SK-N-SH (cell line): ENCODE data around the gene C1QC. TPM values are rescaled to one million over a fixed set of nuclear protein-coding genes. Genes with fewer than 3 reads are reported as not detected.

Experiments used
- CTCF ChIA-PET: fragments of 300-600, 350-600 bp; formaldehyde crosslinking; extraction: SDS; loops from one replicate; lab custom pipeline; 2021; lab: Yijun Ruan, JAX
- POLR2A ChIA-PET: fragments of 350-600 bp; sonication (Branson Sonifier 250); formaldehyde crosslinking; extraction: SDS; loops from one replicate; lab custom pipeline; 2020; ENCODE audit warnings: antibody characterized with exemption, inconsistent platforms; lab: Yijun Ruan, JAX
- DNase-seq: peaks from one replicate; pipeline ENCODE4 v3.0.0; 2012
- H2AFZ ChIP-seq: fragments of 200-600 bp; sonication (generic); 2 replicates; pipeline ENCODE4 v1.8.1; 2016; ENCODE audit warnings: antibody characterized with exemption, mild to moderate bottlenecking, low read depth
- H3F3A ChIP-seq: fragments of 200-600 bp; sonication (generic); replicated peaks from 2 replicates; pipeline ENCODE3; 2016; ENCODE audit warnings: antibody characterized with exemption, mild to moderate bottlenecking; ENCODE audit not compliant: insufficient read depth
- H3K27ac ChIP-seq, 2 experiments: fragments of 200-500 bp in 1 of 2; fragments of 200-600 bp in 1 of 2; sonication (Bioruptor generic) in 1 of 2; sonication (generic), shearing (Covaris generic) in 1 of 2; 2 replicates each; pipeline versions ENCODE4 v1.5.1 to v1.6.1; 2014 to 2016; ENCODE audit warnings: low read depth in 2 of 2, inconsistent platforms in 1 of 2, low read length in 1 of 2, mild to moderate bottlenecking in 1 of 2, mixed read lengths in 1 of 2
- H3K27me3 ChIP-seq: fragments of 200-600 bp; sonication (generic), shearing (Covaris generic); 2 replicates; pipeline ENCODE4 v1.6.1; 2016; ENCODE audit warnings: mixed run types; ENCODE audit not compliant: insufficient read depth
- H3K36me3 ChIP-seq, 2 experiments: fragments of 200-500 bp in 1 of 2; fragments of 200-600 bp in 1 of 2; sonication (Bioruptor generic) in 1 of 2; sonication (generic) in 1 of 2; replicated peaks in 1 of 2; 2 replicates each; pipeline versions ENCODE3 to v1.5.1; 2014 to 2016; ENCODE audit warnings: low read length in 1 of 2, mild to moderate bottlenecking in 1 of 2; ENCODE audit not compliant: insufficient read depth in 2 of 2, control insufficient read depth in 1 of 2
- H3K4me1 ChIP-seq, 2 experiments: fragments of 200-500 bp in 1 of 2; fragments of 200-600 bp in 1 of 2; sonication (Bioruptor generic) in 1 of 2; sonication (generic), shearing (Covaris generic) in 1 of 2; 2 replicates each; pipeline versions ENCODE4 v1.5.1 to v1.6.1; 2014 to 2016; ENCODE audit warnings: low read depth in 1 of 2, low read length in 1 of 2, mixed run types in 1 of 2; ENCODE audit not compliant: insufficient read depth in 2 of 2, control insufficient read depth in 1 of 2
- H3K4me2 ChIP-seq: fragments of 200-600 bp; sonication (generic), shearing (Covaris generic); 2 replicates; pipeline ENCODE4 v1.6.1; 2017; ENCODE audit warnings: mixed run types
- H3K4me3 ChIP-seq, 2 experiments: fragments of 200-500 bp in 1 of 2; fragments of 200-600 bp in 1 of 2; sonication (Bioruptor generic) in 1 of 2; sonication (generic), shearing (Covaris generic) in 1 of 2; 2 replicates each; pipeline versions ENCODE4 v1.5.1 to v1.8.1; 2014 to 2016; ENCODE audit warnings: low read depth in 2 of 2, inconsistent platforms in 1 of 2, low read length in 1 of 2, mild to moderate bottlenecking in 1 of 2, mixed read lengths in 1 of 2, moderate library complexity in 1 of 2
- H3K79me2 ChIP-seq: fragments of 200-600 bp; sonication (generic); 2 replicates; pipeline ENCODE4 v1.8.1; 2017; ENCODE audit warnings: mild to moderate bottlenecking; ENCODE audit not compliant: insufficient read depth
- H3K9ac ChIP-seq: fragments of 200-600 bp; sonication (generic); 2 replicates; pipeline ENCODE4 v1.6.1; 2017; ENCODE audit warnings: mixed run types
- H3K9me2 ChIP-seq: fragments of 200-600 bp; sonication (generic); 2 replicates; pipeline ENCODE4 v1.6.1; 2017; ENCODE audit warnings: mixed run types
- H3K9me3 ChIP-seq: fragments of 200-600 bp; sonication (generic); 2 replicates; pipeline ENCODE4 v1.6.1; 2017; ENCODE audit warnings: mixed run types, mild to moderate bottlenecking, moderate library complexity
- H4K20me1 ChIP-seq: fragments of 200-600 bp; sonication (generic); 2 replicates; pipeline ENCODE4 v1.6.1; 2017; ENCODE audit warnings: mild to moderate bottlenecking, mixed run types; ENCODE audit not compliant: insufficient read depth
- ELF1 ChIP-seq: IDR thresholded peaks from 2 replicates; pipeline ENCODE4 v1.4.0; 2012
- FOSL2 ChIP-seq: IDR thresholded peaks from 2 replicates; pipeline ENCODE4 v1.4.0; 2012; ENCODE audit warnings: low read depth, mild to moderate bottlenecking, moderate library complexity, borderline replicate concordance
- MAX ChIP-seq: IDR thresholded peaks from 2 replicates; pipeline ENCODE4 v1.4.0; 2012; ENCODE audit warnings: low read depth
- MEF2A ChIP-seq: IDR thresholded peaks from 2 replicates; pipeline ENCODE4 v1.4.0; 2012; ENCODE audit warnings: low read depth, borderline replicate concordance
- MXI1 ChIP-seq: IDR thresholded peaks from 2 replicates; pipeline ENCODE4 v1.6.1; 2012; ENCODE audit warnings: mild to moderate bottlenecking, low read depth, low read length, improper control_type of control experiment
- NRF1 ChIP-seq: IDR thresholded peaks from 2 replicates; pipeline ENCODE4 v1.6.1; 2012; ENCODE audit warnings: low read depth, mild to moderate bottlenecking, low read length
- TCF12 ChIP-seq: IDR thresholded peaks from 2 replicates; pipeline ENCODE4 v1.4.0; 2012
- ZBTB33 ChIP-seq: IDR thresholded peaks from 2 replicates; pipeline ENCODE4 v1.4.0; 2012; ENCODE audit warnings: low read depth, borderline replicate concordance
- WGBS: methylation state at CpG from one replicate; pipeline ENCODE4 v1.1.6; 2017; ENCODE audit warnings: low lambda C conversion rate; 5-methylcytosine and 5-hydroxymethylcytosine counted together
- polyA plus RNA-seq, 3 experiments: library from polyadenylated mRNA; depleted of rRNA; stranded (reverse); fragments of >200 nt; gene quantifications; 2 replicates each; pipeline ENCODE4 v1.2.3, GENCODE V29; 2012
- TF ChIP-seq, protein P1 (sequence below): fragments of 200-600 bp; sonication (generic); IDR thresholded peaks from 2 replicates; pipeline ENCODE4 v1.6.1; 2017; ENCODE audit warnings: antibody characterized with exemption, mild to moderate bottlenecking, moderate library complexity

Gene C1QC
- polyA plus RNA-seq, 1 of the 3 experiments (the other 2 are of a cell fraction): not detected

- Histone ChIP-seq H2AFZ (no peak overlapping the region), H3K79me2 (no peaks in the 10 kb centered on the region), H3K27me3 (peaks cover 26% of the 10 kb centered on the region), H3K9me2 (no peaks in the 10 kb centered on the region), H3K4me1 (no peaks in the 10 kb centered on the region), H3K4me2 (no peak overlapping the region), H3K4me3 (no peak overlapping the region), H3K36me3 (no peaks in the 10 kb centered on the region), H3K9me3 (no peaks in the 10 kb centered on the region), H3F3A (no peaks in the 10 kb centered on the region), H3K27ac (no peak overlapping the region), H3K9ac (no peak overlapping the region), H4K20me1 (no peaks in the 10 kb centered on the region)
- ChIA-PET CTCF (interaction anchor here (1.6 to 5.1 kb wide), 5 partner anchors 8 to 217 kb away, joined by 4 to 58 read pairs (median 11); no protein-coding TSS in a partner anchor), POLR2A (no interaction called here)
- DNase-seq: no peak
- TF ChIP-seq MXI1 (no peak), ELF1 (no peak), FOSL2 (no peak), TCF12 (no peak), MEF2A (no peak)
- TF ChIP-seq, protein P1, sequence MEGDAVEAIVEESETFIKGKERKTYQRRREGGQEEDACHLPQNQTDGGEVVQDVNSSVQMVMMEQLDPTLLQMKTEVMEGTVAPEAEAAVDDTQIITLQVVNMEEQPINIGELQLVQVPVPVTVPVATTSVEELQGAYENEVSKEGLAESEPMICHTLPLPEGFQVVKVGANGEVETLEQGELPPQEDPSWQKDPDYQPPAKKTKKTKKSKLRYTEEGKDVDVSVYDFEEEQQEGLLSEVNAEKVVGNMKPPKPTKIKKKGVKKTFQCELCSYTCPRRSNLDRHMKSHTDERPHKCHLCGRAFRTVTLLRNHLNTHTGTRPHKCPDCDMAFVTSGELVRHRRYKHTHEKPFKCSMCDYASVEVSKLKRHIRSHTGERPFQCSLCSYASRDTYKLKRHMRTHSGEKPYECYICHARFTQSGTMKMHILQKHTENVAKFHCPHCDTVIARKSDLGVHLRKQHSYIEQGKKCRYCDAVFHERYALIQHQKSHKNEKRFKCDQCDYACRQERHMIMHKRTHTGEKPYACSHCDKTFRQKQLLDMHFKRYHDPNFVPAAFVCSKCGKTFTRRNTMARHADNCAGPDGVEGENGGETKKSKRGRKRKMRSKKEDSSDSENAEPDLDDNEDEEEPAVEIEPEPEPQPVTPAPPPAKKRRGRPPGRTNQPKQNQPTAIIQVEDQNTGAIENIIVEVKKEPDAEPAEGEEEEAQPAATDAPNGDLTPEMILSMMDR: no peak
- 67% methylated on average over 6 of the region's 10 CpGs for WGBS
Observed at GRCh38 chr1:22633697-22634463, 9.6 kb upstream of the C1QC start.

DNA sequence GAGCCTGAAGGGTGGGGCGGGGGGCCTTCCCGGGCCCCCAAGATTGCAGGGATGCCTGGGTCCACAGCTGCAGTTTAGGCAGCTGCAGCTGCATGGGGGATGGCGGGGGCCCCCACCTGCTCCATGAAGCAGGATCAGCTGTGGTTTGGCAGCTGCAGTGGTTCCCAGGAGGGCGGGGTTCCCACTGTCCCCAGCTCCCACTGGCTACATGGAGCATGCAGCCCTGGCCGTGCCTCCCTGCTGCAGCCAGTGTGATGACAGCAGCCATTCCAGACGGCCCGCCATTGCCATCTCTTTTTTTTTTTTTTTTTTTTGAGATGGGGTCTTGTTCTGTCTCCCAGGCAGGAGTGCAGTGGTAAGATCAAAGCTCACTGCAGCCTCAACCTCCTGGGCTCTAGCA is 8.0 kb upstream of the C1QC start:
- Histone ChIP-seq H3K9me3 (no peaks in the 10 kb centered on the region), H3K9ac (no peak overlapping the region), H2AFZ (no peak overlapping the region), H3K36me3 (no peaks in the 10 kb centered on the region), H3K27ac (no peak overlapping the region), H3K79me2 (no peaks in the 10 kb centered on the region), H3F3A (no peaks in the 10 kb centered on the region), H3K4me2 (no peak overlapping the region), H3K27me3 (peaks cover 26% of the 10 kb centered on the region), H3K4me1 (no peaks in the 10 kb centered on the region), H3K9me2 (no peaks in the 10 kb centered on the region), H4K20me1 (no peaks in the 10 kb centered on the region), H3K4me3 (no peak overlapping the region)
- WGBS: 64% methylated on average over 2 of the region's 7 CpGs
- ChIA-PET POLR2A (no interaction called here), CTCF (interaction anchor here (0.8 to 5.1 kb wide), 6 partner anchors 9 to 219 kb away, joined by 3 to 58 read pairs (median 7); no protein-coding TSS in a partner anchor)
- TF ChIP-seq ZBTB33: no peak
- TF ChIP-seq NRF1: no peak
- no peak for TF ChIP-seq MAX
- no peak for DNase-seq
